GM19455 (cell line): ENCODE data around the gene MYO18A.

Experiments
- ATAC-seq: cut with Tn5 transposase; IDR thresholded peaks from one replicate; pipeline ENCODE4 v1.9.1; 2021; ENCODE audit not compliant: unreplicated experiment

Gene MYO18A

GRCh38 chr17:29166507-29166887, 13.7 kb downstream of the MYO18A start:
- ATAC-seq: no peak

DNA sequence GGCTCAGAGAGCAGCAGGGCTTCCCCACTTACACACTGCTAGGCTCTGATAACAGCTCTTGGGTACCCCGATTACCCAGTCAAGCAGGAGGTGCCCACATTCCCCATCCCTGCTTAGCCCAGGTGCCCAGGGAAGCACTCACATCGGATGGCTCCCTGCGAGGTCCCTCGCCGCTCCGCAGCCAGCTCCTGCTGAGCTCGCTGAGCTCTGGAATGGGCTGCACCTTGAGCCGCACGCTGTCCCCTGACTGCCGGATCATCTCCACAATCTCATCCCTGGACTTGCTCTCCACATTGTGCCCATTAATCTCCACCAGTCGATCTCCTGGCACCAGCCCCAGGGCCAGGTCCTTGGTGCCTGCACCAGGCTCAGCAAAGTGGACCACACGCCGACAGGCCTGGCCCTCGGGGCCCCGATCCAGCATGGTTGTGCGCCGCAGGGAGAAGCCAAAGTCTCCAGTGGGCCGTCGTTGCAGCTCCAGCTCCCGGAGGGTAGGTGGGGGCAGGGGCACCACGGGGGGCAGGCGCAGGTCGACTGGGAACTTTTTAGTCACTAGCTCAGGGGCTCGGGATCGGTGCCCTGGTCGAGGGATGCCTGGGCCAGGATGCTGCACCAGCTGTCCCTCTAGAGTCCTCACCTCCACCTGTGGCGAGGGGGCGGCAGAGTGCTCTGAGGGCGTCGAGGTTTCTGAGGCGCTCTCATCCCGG, 14.2 kb downstream of the MYO18A start:
- ATAC-seq: no peak

GRCh38 chr17:29165261-29165660, 14.9 kb downstream of the MYO18A start:
- no peak for ATAC-seq

DNA sequence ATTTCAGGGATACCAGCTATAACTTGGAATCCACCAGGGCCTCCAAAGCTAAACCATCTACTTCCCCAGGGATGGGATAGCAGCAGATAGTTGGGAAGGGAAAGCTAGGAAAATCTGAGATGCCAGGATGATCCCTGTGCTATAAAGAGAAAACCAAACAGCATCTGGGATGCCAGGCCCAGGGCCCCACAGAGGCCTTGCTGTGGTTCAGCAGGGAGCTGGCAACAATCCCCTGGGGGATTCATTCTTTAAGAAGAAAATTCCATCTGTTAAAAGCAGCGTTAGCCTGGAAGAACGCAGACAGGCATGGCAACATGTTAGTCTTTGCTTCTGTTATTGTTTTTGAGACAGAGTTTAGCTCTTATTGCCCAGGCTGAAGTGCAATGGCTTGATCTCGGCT, 16.6 kb downstream of the MYO18A start:
- no peak for ATAC-seq

GRCh38 chr17:29162909-29163341, 17.3 kb downstream of the MYO18A start:
- no peak for ATAC-seq

GRCh38 chr17:29162082-29162908, 17.9 kb downstream of the MYO18A start:
- no peak for ATAC-seq

DNA sequence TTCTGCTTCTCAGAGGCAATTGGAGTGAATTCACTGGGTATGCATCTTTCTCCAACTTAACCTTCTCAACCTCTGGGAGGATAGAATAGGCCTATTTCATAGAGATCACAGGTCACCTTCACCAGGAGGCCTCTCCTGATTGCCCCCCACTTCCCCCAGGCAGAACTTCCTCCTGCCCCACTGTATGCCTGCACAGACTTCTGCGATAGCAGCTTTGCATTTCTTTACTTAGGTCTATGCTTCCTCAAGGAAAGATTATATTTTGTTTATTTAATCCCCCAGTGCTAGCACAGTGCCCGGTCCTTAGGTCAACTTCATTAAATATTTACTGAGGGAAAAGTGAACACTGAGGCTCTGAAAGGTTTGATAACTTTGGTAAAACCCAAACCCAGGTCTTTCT, 19.9 kb downstream of the MYO18A start:
- ATAC-seq: no peak

GRCh38 chr17:29159306-29159860, 20.8 kb downstream of the MYO18A start:
- ATAC-seq: no peak

GRCh38 chr17:29158488-29159275, 21.5 kb downstream of the MYO18A start:
- ATAC-seq: no peak

- no peak for ATAC-seq
Observed at GRCh38 chr17:29158096-29158487, 22.1 kb downstream of the MYO18A start.

DNA sequence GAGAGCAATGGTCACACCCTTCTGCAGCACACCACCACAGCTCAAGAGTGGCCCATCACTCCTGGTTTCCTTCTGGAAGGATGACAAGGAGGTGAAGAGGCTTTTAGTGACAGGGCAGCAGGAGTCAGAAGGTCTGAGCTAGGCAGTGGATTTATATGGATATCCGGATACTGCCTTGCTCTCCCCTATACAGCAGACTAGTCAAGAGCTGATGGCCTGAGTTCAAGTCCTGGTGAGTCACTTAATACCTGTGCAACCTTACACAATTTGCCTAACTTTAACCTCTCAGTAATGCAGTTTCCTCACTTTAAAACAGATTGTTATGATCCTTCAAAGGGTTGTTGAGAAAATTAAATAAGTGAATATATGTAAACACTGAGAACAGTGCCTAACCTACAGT, 22.9 kb downstream of the MYO18A start:
- no peak for ATAC-seq

DNA sequence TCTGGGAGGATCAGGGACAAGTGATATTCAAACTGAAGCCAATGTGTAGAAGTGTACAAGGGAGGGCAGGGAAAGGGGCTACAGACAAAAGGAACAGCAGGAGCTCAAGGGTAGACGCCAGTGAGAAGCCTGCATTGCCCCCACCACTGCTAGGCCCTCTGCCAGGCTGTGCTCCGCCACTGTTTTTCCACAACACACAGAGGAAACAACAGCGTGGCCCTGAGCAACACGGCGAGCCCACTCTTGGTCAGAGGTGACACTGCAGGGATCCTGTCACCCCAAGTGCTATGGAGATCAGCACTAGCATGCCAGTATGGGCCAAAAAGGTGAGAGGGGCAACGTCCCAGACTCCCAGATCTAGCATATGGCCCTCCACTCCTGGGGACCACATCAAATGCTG, 23.4 kb downstream of the MYO18A start:
- ATAC-seq: no peak

- ATAC-seq: no peak
Observed at GRCh38 chr17:29155966-29156338, 24.2 kb downstream of the MYO18A start.

DNA sequence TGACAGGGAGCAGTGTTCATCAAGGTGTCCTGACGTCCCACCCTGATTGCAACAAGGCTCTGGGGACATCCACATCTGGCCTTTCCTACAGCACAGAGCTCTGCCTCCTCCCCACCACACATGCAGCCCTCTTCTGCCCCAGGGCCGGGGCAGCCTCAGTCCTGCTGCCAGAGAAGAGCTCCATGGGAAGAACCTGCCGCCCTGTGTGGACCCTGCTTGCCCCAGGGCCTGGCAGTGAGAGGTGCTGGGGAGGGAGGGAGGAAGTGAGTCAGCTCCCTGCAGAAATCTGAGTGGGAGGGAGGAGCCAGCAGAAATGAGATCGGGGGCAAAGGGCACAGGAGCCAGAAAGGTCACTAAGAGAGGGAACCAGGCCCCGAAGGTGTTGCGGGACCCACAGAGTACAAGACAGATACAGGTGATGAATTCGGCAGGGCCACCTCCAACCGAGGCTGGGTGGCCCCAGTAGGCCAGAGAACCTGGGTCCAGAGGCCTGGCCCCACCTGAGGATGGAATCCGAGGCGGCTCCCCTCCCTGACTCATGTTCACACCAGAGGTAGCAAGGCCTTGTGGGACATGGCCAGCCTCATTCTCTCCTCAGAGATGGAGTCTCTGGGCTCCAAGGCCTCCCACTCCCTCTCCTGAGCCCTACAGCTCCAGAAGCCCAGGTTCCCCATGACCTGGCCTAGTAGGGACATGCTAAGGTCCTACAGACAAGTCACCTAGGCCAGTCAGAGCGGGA, 24.8 kb downstream of the MYO18A start:
- ATAC-seq: no peak

DNA sequence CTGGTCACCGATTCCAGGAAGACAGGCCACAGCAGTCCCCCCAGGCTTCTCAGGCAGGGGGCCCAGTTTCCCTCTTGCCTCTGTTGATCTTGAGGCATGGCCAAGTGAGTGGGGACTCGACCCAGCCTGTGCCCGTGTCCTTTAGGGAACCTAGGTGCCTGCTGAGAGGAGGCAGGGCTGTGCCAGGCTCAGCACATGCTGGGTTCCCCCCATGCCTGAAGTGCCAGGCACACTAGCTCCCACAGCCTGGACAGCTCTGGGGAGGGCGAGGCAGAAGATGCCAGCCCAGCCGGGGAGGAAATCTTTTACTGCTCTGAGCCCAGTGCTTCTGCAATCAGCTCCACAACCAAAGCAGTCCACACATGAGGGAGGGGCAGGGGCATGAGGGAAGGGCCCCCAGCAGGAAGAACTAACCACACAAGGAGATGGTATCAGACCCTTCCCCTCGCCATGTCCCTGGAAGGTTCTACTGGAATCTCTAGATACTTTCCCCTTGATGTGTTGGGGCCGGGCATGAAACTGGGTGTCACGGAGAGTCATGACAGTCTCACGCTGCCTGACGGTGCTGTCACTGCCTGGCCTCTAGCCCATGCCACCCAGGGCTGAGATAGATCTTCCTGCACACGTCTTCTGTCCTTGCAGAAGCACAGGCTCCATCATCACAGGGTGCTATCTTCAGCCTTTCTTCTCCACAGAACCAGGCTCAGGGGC, 25.5 kb downstream of the MYO18A start:
- ATAC-seq: no peak

- no peak for ATAC-seq
Observed at GRCh38 chr17:29151567-29151966, 28.6 kb downstream of the MYO18A start.

GRCh38 chr17:29150161-29150560, 30.0 kb downstream of the MYO18A start:
- ATAC-seq: no peak

DNA sequence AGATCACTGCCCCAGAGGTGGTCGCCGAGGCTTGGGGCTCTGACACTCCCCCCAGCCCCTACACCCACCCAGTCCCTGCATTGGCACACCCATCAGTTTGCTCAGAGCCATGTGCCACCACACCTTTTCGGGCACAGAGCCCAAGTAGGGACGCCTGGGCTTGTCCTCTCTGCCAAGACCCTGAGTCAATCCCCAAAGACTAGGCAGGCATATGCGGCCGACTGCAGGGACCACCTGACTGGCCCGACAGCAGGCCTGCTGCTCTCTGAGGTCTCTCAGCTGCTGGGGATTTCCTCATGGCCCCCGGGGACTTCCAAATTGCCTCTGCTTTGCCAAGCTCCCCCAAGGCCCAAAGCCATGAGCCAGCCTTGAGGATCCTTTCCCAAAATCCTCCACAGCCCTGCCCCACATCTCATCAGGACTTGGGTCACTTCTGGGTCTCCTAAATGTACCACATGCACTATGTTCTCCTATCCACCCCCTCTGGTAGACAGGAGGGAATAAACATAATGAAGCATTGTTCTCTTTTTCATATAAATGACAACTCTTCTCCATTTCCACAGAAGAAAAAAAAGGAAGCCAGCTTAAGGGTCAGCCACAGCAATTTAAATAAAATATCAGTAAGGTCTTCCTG, 30.6 kb downstream of the MYO18A start:
- ATAC-seq: no peak

GRCh38 chr17:29148790-29149430, 31.3 kb downstream of the MYO18A start:
- peak; percentile 88 for ATAC-seq
